Esophagus squamous epithelium (tissue), 5 donors: ENCODE data around the gene ASB2. TPM values are rescaled to one million over a fixed set of nuclear protein-coding genes. Genes with fewer than 3 reads are reported as not detected.

ENCODE experiments used
- DNase-seq: peaks from one replicate; lab custom pipeline; 2025; lab: John Stamatoyannopoulos, UW
- H3K27ac ChIP-seq, 4 donors: fragments of 200-600 bp; sonication (generic); one replicate each; pipeline ENCODE4 v1.5.1; 2016 to 2019; ENCODE audit warnings: mild to moderate bottlenecking in 1 of 4
- H3K27me3 ChIP-seq, 4 donors: fragments of 200-600 bp; sonication (generic); 1 replicate in 3 of 4; 2 replicates in 1 of 4; pipeline versions ENCODE4 v1.5.1 to v1.6.0; 2017 to 2021; ENCODE audit warnings: antibody characterized with exemption in 1 of 4
- H3K36me3 ChIP-seq, 3 donors: fragments of 200-600 bp; sonication (generic); one replicate each; pipeline ENCODE4 v1.5.1; 2016 to 2019
- H3K4me1 ChIP-seq, 3 donors: fragments of 200-600 bp; sonication (generic); one replicate each; pipeline ENCODE4 v1.5.1; 2017 to 2019
- H3K4me3 ChIP-seq, 4 donors: fragments of 200-600 bp; sonication (generic); 1 replicate in 3 of 4; 2 replicates in 1 of 4; pipeline ENCODE4 v1.5.1; 2016 to 2019; ENCODE audit warnings: mild to moderate bottlenecking in 2 of 4, moderate library complexity in 1 of 4
- H3K9me3 ChIP-seq, 3 donors: fragments of 200-600 bp; sonication (generic); one replicate each; pipeline ENCODE4 v1.5.1; 2016 to 2019
- POLR2A ChIP-seq, 4 donors: fragments of 450-650 bp; IDR thresholded peaks; one replicate each; pipeline ENCODE4 v1.6.1; 2017; ENCODE audit warnings: antibody characterized with exemption in 4 of 4, mild to moderate bottlenecking in 4 of 4, moderate library complexity in 3 of 4
- WGBS, 2 donors: methylation state at CpG; one replicate each; pipeline ENCODE4 v1.1.5; 2018; 5-methylcytosine and 5-hydroxymethylcytosine counted together
- intact Hi-C: fragments of 100-400 bp; cut with DNase I; formaldehyde crosslinking; loops from one replicate; pipeline ENCODE4 v1.15.0; 2022
- total RNA-seq, 4 donors: library from RNA; depleted of rRNA; stranded (reverse); fragments of >200 nt; gene quantifications; one replicate each; pipeline ENCODE4 v1.1.0, GENCODE V29; 2016
- TF ChIP-seq, protein P1 (sequence below), 6 experiments: fragments of 450-650 bp in 4 of 6; fragments of 200-600 bp in 2 of 6; sonication (generic) in 2 of 6; IDR thresholded peaks; one replicate each; pipeline ENCODE4 v1.5.1; 2016 to 2019; ENCODE audit warnings: antibody characterized with exemption in 6 of 6, mild to moderate bottlenecking in 4 of 6, moderate library complexity in 4 of 6
- donor health status: DM: yes; HTN: yes; CAD: no.

Gene ASB2
- total RNA-seq, 4 donors from 2014 or later = 0.83 to 8.8 (median 3.7) TPM

DNA sequence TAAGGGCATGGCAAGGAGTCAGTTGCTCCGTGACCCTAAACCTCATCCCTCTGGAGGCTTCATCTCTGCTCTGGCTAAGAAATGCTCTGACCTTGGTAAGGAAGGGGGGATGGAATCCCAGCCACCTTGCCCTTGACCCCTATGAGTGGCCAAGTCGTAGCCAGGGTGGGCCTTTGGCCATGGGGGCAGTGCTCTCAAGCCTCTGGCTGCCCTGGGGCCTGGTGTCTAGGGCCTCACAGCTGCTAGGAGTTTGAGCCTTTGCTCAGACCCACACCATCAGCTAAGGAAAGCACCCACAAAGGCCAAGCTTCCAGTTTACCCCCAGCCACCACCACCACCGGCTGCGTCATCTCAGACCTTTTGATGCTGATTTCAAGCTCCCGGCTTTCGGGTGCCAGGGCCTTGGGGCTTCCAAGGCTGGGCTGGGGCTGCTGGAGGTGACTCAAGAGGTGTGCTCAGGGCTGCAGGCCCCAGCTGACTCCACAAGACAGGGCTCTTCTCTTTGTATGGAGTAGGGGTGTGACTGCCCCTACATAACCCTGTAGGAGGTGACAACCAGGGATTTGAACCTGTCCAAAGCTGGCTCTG lies 3.7 kb downstream of the ASB2 start:
- H3K27me3 ChIP-seq = peaks cover 0 to 9% (median 0%) of the 10 kb centered on the region in 4 donors
- 60 to 67% methylated on average over 1 to 4 of the region's 6 CpGs for WGBS, 2 donors
- TF ChIP-seq POLR2A (IDR thresholded peaks at IDR 0.05) = no peak
- peaks cover 0 to 76% (median 24%) of the 10 kb centered on the region in 3 donors for H3K4me1 ChIP-seq
- DNase-seq = no peak
- H3K27ac ChIP-seq = peak overlapping the region; percentile 27 to 85 (median 69)
- intact Hi-C loops = no loop called here
- no peaks in the 10 kb centered on the region for H3K36me3 ChIP-seq
- H3K4me3 ChIP-seq = peak overlapping the region in 1 of 4 donors; percentile 6
- H3K9me3 ChIP-seq = no peaks in the 10 kb centered on the region

DNA sequence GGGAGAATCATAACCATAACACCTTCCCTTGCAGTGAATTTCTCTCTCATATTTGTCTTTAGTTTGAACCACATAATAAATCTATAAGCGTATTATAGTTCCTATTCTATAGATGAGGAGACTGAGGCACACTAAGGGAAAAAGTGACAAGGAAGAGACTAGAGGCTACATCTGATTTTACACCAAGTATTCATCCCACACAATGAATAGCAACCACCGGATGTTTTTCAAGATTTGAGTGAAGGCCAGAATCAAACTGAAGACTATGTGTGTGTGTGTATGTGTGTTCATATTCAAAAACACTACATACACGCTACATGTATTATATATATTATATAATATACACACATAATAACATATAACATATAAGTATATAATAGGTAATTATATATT lies 4.7 kb downstream of the ASB2 start:
- intact Hi-C loops = no loop called here
- TF ChIP-seq, protein P1, sequence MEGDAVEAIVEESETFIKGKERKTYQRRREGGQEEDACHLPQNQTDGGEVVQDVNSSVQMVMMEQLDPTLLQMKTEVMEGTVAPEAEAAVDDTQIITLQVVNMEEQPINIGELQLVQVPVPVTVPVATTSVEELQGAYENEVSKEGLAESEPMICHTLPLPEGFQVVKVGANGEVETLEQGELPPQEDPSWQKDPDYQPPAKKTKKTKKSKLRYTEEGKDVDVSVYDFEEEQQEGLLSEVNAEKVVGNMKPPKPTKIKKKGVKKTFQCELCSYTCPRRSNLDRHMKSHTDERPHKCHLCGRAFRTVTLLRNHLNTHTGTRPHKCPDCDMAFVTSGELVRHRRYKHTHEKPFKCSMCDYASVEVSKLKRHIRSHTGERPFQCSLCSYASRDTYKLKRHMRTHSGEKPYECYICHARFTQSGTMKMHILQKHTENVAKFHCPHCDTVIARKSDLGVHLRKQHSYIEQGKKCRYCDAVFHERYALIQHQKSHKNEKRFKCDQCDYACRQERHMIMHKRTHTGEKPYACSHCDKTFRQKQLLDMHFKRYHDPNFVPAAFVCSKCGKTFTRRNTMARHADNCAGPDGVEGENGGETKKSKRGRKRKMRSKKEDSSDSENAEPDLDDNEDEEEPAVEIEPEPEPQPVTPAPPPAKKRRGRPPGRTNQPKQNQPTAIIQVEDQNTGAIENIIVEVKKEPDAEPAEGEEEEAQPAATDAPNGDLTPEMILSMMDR (IDR thresholded peaks at IDR 0.05) = no peak
- TF ChIP-seq POLR2A (IDR thresholded peaks at IDR 0.05) = no peak
- H3K4me3 ChIP-seq = peak overlapping the region in 1 of 4 donors; percentile 59
- DNase-seq = no peak
- H3K27me3 ChIP-seq = peaks cover 0 to 4% (median 0%) of the 10 kb centered on the region in 4 donors
- no peaks in the 10 kb centered on the region for H3K36me3 ChIP-seq
- peaks cover 0 to 74% (median 24%) of the 10 kb centered on the region in 3 donors for H3K4me1 ChIP-seq
- WGBS, 2 donors = 71 to 86% methylated on average over 3 of the region's 3 CpGs
- no peaks in the 10 kb centered on the region for H3K9me3 ChIP-seq
- peak overlapping the region; percentile 39 to 85 (median 62) for H3K27ac ChIP-seq

DNA sequence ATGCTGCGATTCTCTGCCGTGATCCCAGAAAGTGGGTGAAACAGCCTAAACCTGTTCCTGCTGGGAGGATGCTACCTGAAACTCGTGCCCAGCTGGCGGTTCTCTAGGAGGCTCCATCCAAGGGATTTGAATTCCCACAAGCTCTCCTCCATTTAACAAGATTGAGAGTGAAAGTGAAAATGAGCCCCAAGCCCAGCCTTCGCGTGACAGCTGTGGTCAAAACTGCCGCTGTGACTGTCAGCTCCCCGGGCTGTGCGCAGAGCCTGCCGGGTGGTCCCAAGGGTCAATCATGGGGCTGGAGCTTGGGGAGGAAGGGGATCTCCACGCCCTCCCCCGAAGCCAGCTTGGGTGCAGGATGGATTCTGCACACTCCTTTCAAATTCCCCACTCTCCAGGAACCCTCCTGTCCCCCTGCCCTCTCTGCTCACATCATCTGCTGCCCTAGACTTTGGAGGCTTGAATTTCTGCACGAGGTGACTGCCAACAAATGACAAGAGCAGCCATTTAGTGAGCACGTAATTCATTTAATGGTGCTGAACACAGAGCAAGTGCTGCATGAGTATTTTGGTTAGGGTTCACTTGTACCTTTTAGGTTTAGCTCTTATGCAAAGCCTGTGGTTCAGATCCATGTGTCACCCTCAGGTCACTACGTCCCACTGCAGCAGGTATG lies 5.3 kb downstream of the ASB2 start:
- Histone ChIP-seq H3K36me3 (no peaks in the 10 kb centered on the region), H3K9me3 (no peaks in the 10 kb centered on the region), H3K27ac (peak overlapping the region; percentile 39 to 85 (median 62)), H3K4me1 (peaks cover 0 to 70% (median 26%) of the 10 kb centered on the region in 3 donors), H3K27me3 (no peaks in the 10 kb centered on the region), H3K4me3 (peak overlapping the region in 3 of 4 donors; percentile 30 to 59 (median 37))
- TF ChIP-seq POLR2A (IDR thresholded peaks at IDR 0.05) = no peak
- TF ChIP-seq, protein P1 (IDR thresholded peaks at IDR 0.05) = peak in 1 of 6 experiments; percentile 2
- DNase-seq = no peak
- intact Hi-C loops = no loop called here
- 8 to 22% methylated on average over 10 to 13 of the region's 15 CpGs for WGBS, 2 donors

DNA sequence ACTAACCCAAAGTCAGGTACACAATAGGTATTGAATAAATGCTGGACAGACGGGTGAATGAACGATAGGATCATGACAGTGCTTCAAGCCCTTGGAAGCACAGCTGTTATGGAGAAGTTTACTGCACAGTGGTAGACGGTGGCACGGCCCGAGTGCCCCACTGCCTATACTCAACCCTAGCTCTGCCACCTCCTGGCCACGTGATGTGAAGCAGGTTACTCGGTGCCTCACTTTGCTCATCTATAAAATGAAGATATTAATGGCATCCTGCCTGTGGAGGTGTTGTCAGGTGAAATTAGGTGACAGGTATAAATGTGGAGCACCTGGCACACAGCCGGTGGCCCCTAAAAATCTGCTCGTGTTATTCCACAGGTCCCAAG lies 5.8 kb downstream of the ASB2 start:
- Histone ChIP-seq H3K36me3 (no peaks in the 10 kb centered on the region), H3K4me3 (peak overlapping the region in 3 of 4 donors; percentile 30 to 59 (median 37)), H3K4me1 (peaks cover 0 to 72% (median 31%) of the 10 kb centered on the region in 3 donors), H3K27ac (peak overlapping the region; percentile 39 to 85 (median 62)), H3K9me3 (no peaks in the 10 kb centered on the region), H3K27me3 (no peaks in the 10 kb centered on the region)
- no peak for TF ChIP-seq POLR2A (IDR thresholded peaks at IDR 0.05)
- TF ChIP-seq, protein P1 (IDR thresholded peaks at IDR 0.05) = peak; percentile 24 to 65 (median 46)
- WGBS, 2 donors = 26 to 30% methylated on average over 7 to 9 of the region's 9 CpGs
- DNase-seq = no peak
- intact Hi-C loops = no loop called here

DNA sequence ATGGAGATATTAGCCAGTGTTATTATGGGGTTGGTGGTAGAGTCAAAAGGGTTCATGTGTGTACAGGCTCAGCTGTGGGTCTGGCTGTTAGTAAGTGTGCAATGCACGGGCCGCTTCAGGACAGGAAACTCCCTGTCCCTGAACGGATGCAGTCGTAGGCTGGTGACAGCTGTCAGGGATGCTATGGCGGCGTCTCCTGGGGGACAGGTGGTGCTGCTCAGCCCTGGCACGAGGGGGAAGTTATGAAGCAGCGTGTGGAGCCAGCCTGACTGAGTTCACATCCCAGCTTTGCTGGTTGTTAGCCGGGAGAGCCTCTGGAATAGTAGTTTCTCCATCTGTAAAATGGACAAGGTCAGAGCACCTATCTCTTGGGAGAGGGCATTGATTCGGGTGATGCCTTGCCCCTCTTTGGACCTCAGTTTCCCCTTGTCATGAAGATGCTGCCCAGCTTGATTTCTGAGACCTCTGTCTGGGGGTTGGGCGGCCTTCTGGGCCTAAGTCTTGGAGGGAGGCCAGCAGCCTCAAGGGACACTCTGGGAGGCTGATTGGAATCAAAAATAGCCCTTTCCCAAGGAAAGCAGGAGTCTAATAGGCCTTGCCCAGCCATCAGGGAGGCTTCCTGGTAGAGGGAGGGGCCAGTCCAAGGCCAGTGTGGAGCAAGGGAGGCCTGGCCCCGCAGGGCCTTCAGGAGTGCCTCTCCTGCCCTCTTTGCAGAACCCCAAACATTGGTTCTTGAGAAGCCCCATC lies 7.1 kb downstream of the ASB2 start:
- WGBS, 2 donors = 59 to 81% methylated on average over 11 of the region's 12 CpGs

More for the DNA sequence above, 7.1 kb downstream of the ASB2 start:
- no peak overlapping the region for H3K4me3 ChIP-seq
- H3K27ac ChIP-seq = peak overlapping the region in 3 of 4 donors; percentile 39 to 85 (median 84)
- DNase-seq = no peak
- H3K4me1 ChIP-seq = peaks cover 0 to 74% (median 33%) of the 10 kb centered on the region in 3 donors
- H3K9me3 ChIP-seq = no peaks in the 10 kb centered on the region
- no peaks in the 10 kb centered on the region for H3K27me3 ChIP-seq
- intact Hi-C loops = no loop called here
- no peak for TF ChIP-seq POLR2A (IDR thresholded peaks at IDR 0.05)
- TF ChIP-seq, protein P1 (IDR thresholded peaks at IDR 0.05) = no peak
- H3K36me3 ChIP-seq = no peaks in the 10 kb centered on the region
